Mesenchymal stem cell (in vitro differentiated cells and primary cell): ENCODE results near the gene PPP1R3C.

Experiments used
- DNase-seq: peaks from one replicate; pipeline ENCODE4 v3.0.0-alpha.2; 2013
- H2AFZ ChIP-seq: one replicate; pipeline ENCODE4 v1.6.1; 2013; ENCODE audit warnings: low read depth, mild to moderate bottlenecking, control low read depth, inconsistent platforms, low read length, moderate library complexity
- H2AK5ac ChIP-seq: 2 replicates; pipeline ENCODE4 v1.6.1; 2013; ENCODE audit warnings: low read length, moderate library complexity, mild to moderate bottlenecking, inconsistent platforms; ENCODE audit not compliant: severe bottlenecking
- H2BK120ac ChIP-seq: one replicate; pipeline ENCODE4 v1.6.1; 2013; ENCODE audit warnings: low read depth, mild to moderate bottlenecking, inconsistent platforms, low read length, moderate library complexity
- H2BK12ac ChIP-seq, 2 experiments: one replicate each; pipeline ENCODE4 v1.6.1; 2013; ENCODE audit warnings: inconsistent platforms in 2 of 2, low read length in 2 of 2, mild to moderate bottlenecking in 2 of 2, moderate library complexity in 2 of 2, control low read depth in 1 of 2
- H2BK15ac ChIP-seq: one replicate; pipeline ENCODE4 v1.6.1; 2013; ENCODE audit warnings: mild to moderate bottlenecking, low read depth, inconsistent platforms; ENCODE audit not compliant: poor library complexity, severe bottlenecking
- H2BK5ac ChIP-seq: 2 replicates; pipeline ENCODE4 v1.6.1; 2013; ENCODE audit warnings: low read depth, mild to moderate bottlenecking, low read length, control low read depth, inconsistent platforms; ENCODE audit not compliant: poor library complexity, severe bottlenecking
- H3K14ac ChIP-seq, 2 experiments: one replicate each; pipeline ENCODE4 v1.6.1; 2013; ENCODE audit warnings: inconsistent platforms in 2 of 2, low read length in 2 of 2, control low read depth in 1 of 2, mild to moderate bottlenecking in 1 of 2, moderate library complexity in 1 of 2
- H3K18ac ChIP-seq, 2 experiments: one replicate each; pipeline ENCODE4 v1.6.1; 2013; ENCODE audit warnings: inconsistent platforms in 2 of 2, low read length in 2 of 2, control low read depth in 1 of 2, low read depth in 1 of 2, mild to moderate bottlenecking in 1 of 2
- H3K23ac ChIP-seq, 2 experiments: one replicate each; pipeline ENCODE4 v1.6.1; 2013; ENCODE audit warnings: inconsistent platforms in 2 of 2, low read length in 2 of 2, mild to moderate bottlenecking in 2 of 2, moderate library complexity in 2 of 2, control low read depth in 1 of 2
- H3K27ac ChIP-seq: 2 replicates; pipeline ENCODE4 v1.5.1; 2013; ENCODE audit warnings: mild to moderate bottlenecking, moderate library complexity, low read length, control low read depth, inconsistent platforms; ENCODE audit not compliant: poor library complexity, severe bottlenecking
- H3K27me3 ChIP-seq, 2 experiments: 2 replicates each; pipeline versions ENCODE4 v1.6.1 to v1.7.0; 2013; ENCODE audit warnings: low read length in 2 of 2, mild to moderate bottlenecking in 2 of 2, moderate library complexity in 2 of 2, control low read depth in 1 of 2, inconsistent platforms in 1 of 2; ENCODE audit not compliant: control insufficient read depth in 1 of 2, insufficient read depth in 1 of 2
- H3K36me3 ChIP-seq, 2 experiments: 2 replicates each; pipeline versions ENCODE4 v1.6.1 to v1.7.0; 2013; ENCODE audit warnings: low read length in 2 of 2, control low read depth in 1 of 2, inconsistent platforms in 1 of 2, low read depth in 1 of 2, mild to moderate bottlenecking in 1 of 2; ENCODE audit not compliant: insufficient read depth in 2 of 2, control insufficient read depth in 1 of 2
- H3K4ac ChIP-seq, 2 experiments: one replicate each; pipeline ENCODE4 v1.6.1; 2013; ENCODE audit warnings: inconsistent platforms in 2 of 2, low read length in 2 of 2, mild to moderate bottlenecking in 2 of 2, moderate library complexity in 2 of 2, control low read depth in 1 of 2, low read depth in 1 of 2
- H3K4me1 ChIP-seq: 2 replicates; pipeline ENCODE4 v1.6.1; 2013; ENCODE audit warnings: low read depth, low read length, control low read depth; ENCODE audit not compliant: control insufficient read depth, insufficient read depth
- H3K4me2 ChIP-seq: 2 replicates; pipeline ENCODE4 v1.6.1; 2013; ENCODE audit warnings: low read length, mild to moderate bottlenecking, inconsistent platforms; ENCODE audit not compliant: poor library complexity, severe bottlenecking
- H3K4me3 ChIP-seq, 2 experiments: 2 replicates each; pipeline versions ENCODE4 v1.5.1 to v1.7.0; 2013; ENCODE audit warnings: low read length in 2 of 2, mild to moderate bottlenecking in 2 of 2, control low read depth in 1 of 2, low read depth in 1 of 2; ENCODE audit not compliant: insufficient read depth in 1 of 2
- H3K79me1 ChIP-seq: replicated peaks from 2 replicates; pipeline ENCODE4 v1.6.1; 2013; ENCODE audit warnings: mild to moderate bottlenecking, control low read depth, low read length, inconsistent platforms; ENCODE audit not compliant: poor library complexity, severe bottlenecking
- H3K9ac ChIP-seq: 2 replicates; pipeline ENCODE4 v1.7.0; 2013; ENCODE audit warnings: mild to moderate bottlenecking, low read length, moderate library complexity
- H3K9me3 ChIP-seq: 2 replicates; pipeline ENCODE4 v1.7.0; 2013; ENCODE audit warnings: mild to moderate bottlenecking, low read length; ENCODE audit not compliant: control insufficient read depth
- H4K8ac ChIP-seq: one replicate; pipeline ENCODE4 v1.6.1; 2013; ENCODE audit warnings: inconsistent platforms, mild to moderate bottlenecking, low read length, moderate library complexity
- H4K91ac ChIP-seq: one replicate; pipeline ENCODE4 v1.6.1; 2013; ENCODE audit warnings: mild to moderate bottlenecking, low read length, inconsistent platforms
- WGBS: methylation state at CpG from one replicate; pipeline ENCODE4 v1.1.7; 2013; ENCODE audit warnings: mixed read lengths; 5-methylcytosine and 5-hydroxymethylcytosine counted together

PPP1R3C gene

DNA sequence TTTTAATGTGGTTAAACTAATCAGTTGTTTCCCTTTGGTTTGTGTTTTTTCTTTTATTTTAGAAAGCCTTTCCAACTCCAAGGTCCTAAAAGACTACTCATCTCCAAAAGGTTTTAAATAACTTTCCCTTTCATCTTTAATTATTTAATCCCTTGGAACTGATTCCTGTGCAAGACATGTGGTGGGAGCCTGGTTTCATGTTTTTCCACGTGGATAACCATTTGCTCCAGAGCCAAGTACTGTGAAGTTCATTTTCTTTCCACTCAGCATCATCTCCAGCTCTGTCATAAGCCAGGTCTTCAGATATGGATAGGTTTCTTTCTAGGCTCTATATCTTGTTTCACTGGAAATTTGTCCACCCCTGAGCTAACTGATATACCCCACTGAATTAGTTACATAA, 16.7 kb downstream of the PPP1R3C start:
- no peak overlapping the region for H3K9ac ChIP-seq
- peaks cover 8% of the 10 kb centered on the region for H3K4me1 ChIP-seq
- no peak overlapping the region for H3K23ac ChIP-seq
- H3K36me3 ChIP-seq: no peaks in the 10 kb centered on the region
- H3K27ac ChIP-seq: peak overlapping the region; percentile 50
- no CpG with 5 or more reads among the region's 1 CpG for WGBS
- H3K9me3 ChIP-seq: no peaks in the 10 kb centered on the region
- H4K8ac ChIP-seq: no peak overlapping the region
- no peak overlapping the region for H2BK120ac ChIP-seq
- no peak for DNase-seq
- H3K27me3 ChIP-seq: no peaks in the 10 kb centered on the region
- no peaks in the 10 kb centered on the region for H3K79me1 ChIP-seq
- no peak overlapping the region for H3K14ac ChIP-seq
- no peak overlapping the region for H4K91ac ChIP-seq
- no peak overlapping the region for H2BK15ac ChIP-seq
- no peak overlapping the region for H3K4me2 ChIP-seq
- H3K18ac ChIP-seq: no peak overlapping the region
- H2BK12ac ChIP-seq: no peak overlapping the region
- H2AK5ac ChIP-seq: peak overlapping the region; percentile 96
- no peak overlapping the region for H2BK5ac ChIP-seq
- no peak overlapping the region for H3K4me3 ChIP-seq
- no peak overlapping the region for H2AFZ ChIP-seq
- H3K4ac ChIP-seq: no peak overlapping the region

DNA sequence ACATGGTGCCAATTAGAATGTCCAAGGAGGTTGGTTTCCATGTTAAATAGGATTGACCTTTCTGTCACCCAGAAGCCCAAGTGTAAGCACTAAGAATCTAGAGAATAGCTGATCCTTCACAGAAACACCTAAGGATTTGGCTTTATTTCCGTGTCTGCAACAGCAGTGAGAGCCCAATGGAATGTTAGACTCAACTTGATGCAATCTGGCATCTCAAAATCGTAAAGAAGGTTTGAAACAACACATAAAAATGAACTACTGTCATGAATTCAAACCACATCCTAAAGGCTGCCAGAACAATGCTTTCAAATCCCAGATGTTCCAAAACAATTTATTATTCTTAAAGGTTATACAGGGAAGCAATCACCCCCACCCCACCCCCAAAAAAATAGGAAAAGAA, 18.6 kb downstream of the PPP1R3C start:
- H2BK5ac ChIP-seq: peak overlapping the region; percentile 19
- peak overlapping the region; percentile 44 to 57 for H2BK12ac ChIP-seq
- WGBS: 10% methylated on average over 2 of the region's 2 CpGs
- H3K27me3 ChIP-seq: no peaks in the 10 kb centered on the region
- H3K4me1 ChIP-seq: peaks cover 11% of the 10 kb centered on the region
- H2AK5ac ChIP-seq: peak overlapping the region; percentile 14
- peak overlapping the region; percentile 16 for H4K8ac ChIP-seq
- peak overlapping the region; percentile 40 to 70 for H3K18ac ChIP-seq
- H3K4me3 ChIP-seq: peak overlapping the region in 1 of 2 experiments; percentile 59
- H3K9me3 ChIP-seq: no peaks in the 10 kb centered on the region
- H3K27ac ChIP-seq: peak overlapping the region; percentile 83
- peak; percentile 61 for DNase-seq
- no peaks in the 10 kb centered on the region for H3K36me3 ChIP-seq
- peak overlapping the region; percentile 67 for H4K91ac ChIP-seq
- H3K9ac ChIP-seq: peak overlapping the region; percentile 82
- H2AFZ ChIP-seq: no peak overlapping the region
- H3K79me1 ChIP-seq: no peaks in the 10 kb centered on the region
- H2BK15ac ChIP-seq: no peak overlapping the region
- no peak overlapping the region for H3K14ac ChIP-seq
- H2BK120ac ChIP-seq: peak overlapping the region; percentile 56
- H3K23ac ChIP-seq: no peak overlapping the region
- peak overlapping the region in 1 of 2 experiments; percentile 76 for H3K4ac ChIP-seq
- no peak overlapping the region for H3K4me2 ChIP-seq

GRCh38 chr10:91613411-91614187, 19.3 kb downstream of the PPP1R3C start:
- no peak overlapping the region for H2AFZ ChIP-seq
- H3K9ac ChIP-seq: peak overlapping the region; percentile 82
- H3K4me3 ChIP-seq: peak overlapping the region in 1 of 2 experiments; percentile 59
- peak overlapping the region; percentile 14 for H2AK5ac ChIP-seq
- H3K4me1 ChIP-seq: peaks cover 14% of the 10 kb centered on the region
- H3K4me2 ChIP-seq: no peak overlapping the region
- H3K27ac ChIP-seq: peak overlapping the region; percentile 83
- H3K4ac ChIP-seq: peak overlapping the region in 1 of 2 experiments; percentile 76
- peak overlapping the region; percentile 44 to 57 for H2BK12ac ChIP-seq
- H3K14ac ChIP-seq: no peak overlapping the region
- no peaks in the 10 kb centered on the region for H3K9me3 ChIP-seq
- peak overlapping the region; percentile 72 for H4K91ac ChIP-seq
- no peak overlapping the region for H2BK5ac ChIP-seq
- H2BK15ac ChIP-seq: no peak overlapping the region
- H3K18ac ChIP-seq: peak overlapping the region; percentile 40 to 70
- no peaks in the 10 kb centered on the region for H3K79me1 ChIP-seq
- WGBS: 2% methylated on average over 4 of the region's 4 CpGs
- H3K23ac ChIP-seq: no peak overlapping the region
- H3K27me3 ChIP-seq: no peaks in the 10 kb centered on the region
- no peaks in the 10 kb centered on the region for H3K36me3 ChIP-seq
- peak overlapping the region; percentile 16 for H4K8ac ChIP-seq
- peak; percentile 98 for DNase-seq
- peak overlapping the region; percentile 56 for H2BK120ac ChIP-seq

DNA sequence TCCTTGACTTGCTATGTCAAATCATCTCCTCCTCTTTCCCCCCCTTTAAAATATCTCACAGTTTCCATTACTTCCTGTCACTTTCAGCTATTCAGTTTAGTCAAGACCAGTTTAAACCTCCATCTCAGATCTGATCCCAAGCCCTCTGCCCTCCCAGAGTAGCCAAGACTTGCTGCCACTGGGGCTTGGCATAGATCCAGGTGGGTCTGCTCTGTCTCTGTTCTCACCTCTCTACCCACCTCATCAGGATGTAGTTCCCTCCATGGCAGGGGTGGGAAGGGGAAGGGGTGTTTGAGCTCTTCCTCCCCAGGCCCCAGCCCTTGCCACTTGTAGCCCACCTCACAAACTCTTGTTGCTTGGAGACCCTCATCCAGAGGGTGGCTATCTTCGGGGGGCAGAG, 22.0 kb downstream of the PPP1R3C start:
- Histone ChIP-seq H3K9ac (no peak overlapping the region), H4K8ac (peak overlapping the region; percentile 81), H3K14ac (peak overlapping the region in 1 of 2 experiments; percentile 0), H2BK5ac (no peak overlapping the region), H3K9me3 (peaks cover 5% of the 10 kb centered on the region), H3K18ac (peak overlapping the region; percentile 49 to 83), H3K4me1 (peaks cover 11% of the 10 kb centered on the region), H2BK120ac (peak overlapping the region; percentile 95), H2BK12ac (peak overlapping the region; percentile 93 to 99), H3K23ac (no peak overlapping the region), H3K27me3 (no peaks in the 10 kb centered on the region), H3K4ac (peak overlapping the region; percentile 10 to 95), H3K79me1 (no peaks in the 10 kb centered on the region), H2AFZ (no peak overlapping the region), H3K4me3 (no peak overlapping the region), H3K36me3 (no peaks in the 10 kb centered on the region), H3K27ac (no peak overlapping the region), H4K91ac (peak overlapping the region; percentile 96), H2AK5ac (peak overlapping the region; percentile 93), H3K4me2 (no peak overlapping the region), H2BK15ac (peak overlapping the region; percentile 97)
- no peak for DNase-seq
- WGBS: 87% methylated on average over 1 of the region's 1 CpG
